ENCODE results near the gene IRAK2. TPM values are rescaled to one million over a fixed set of nuclear protein-coding genes. Genes with fewer than 3 reads are reported as not detected.

IRAK2 gene
- total and polyA plus RNA-seq, 4 donors, result 2.9 to 33.1 (median 10.0) TPM

DNA sequence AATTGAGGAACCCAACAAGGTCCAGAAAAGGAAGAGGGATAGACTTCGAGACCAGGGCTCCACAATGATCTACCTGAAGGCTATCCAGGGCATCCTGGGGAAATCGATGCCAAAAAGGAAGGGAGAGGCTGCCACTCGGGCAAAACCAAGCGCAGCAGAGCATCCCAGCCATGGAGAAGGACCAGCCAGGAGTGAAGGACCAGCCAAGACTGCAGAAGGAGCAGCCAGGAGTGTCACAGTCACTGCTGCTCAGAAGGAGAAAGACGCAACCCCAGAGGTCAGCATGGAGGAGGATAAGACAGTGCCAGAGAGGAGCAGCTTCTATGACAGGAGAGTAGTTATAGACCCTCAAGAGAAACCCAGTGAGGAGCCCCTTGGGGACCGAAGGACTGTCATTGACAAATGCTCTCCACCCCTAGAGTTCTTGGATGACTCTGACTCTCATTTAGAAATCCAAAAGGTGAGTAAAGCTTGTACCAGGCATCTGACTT is 95.5 kb downstream of the IRAK2 start:
- no peak for ATAC-seq (ENCODE audit: insufficient read depth, low FRiP score)
- Histone ChIP-seq H3K9me3 (ENCODE audit: control insufficient read depth in 4 of 4, insufficient read depth in 3 of 4, low read length in 3 of 4) (no peaks in the 10 kb centered on the region), H3K27ac (ENCODE audit: low read depth in 1 of 2, low read length in 1 of 2) (no peak overlapping the region), H3K4me3 (no peak overlapping the region), H3K36me3 (ENCODE audit: control insufficient read depth in 4 of 4, insufficient read depth in 4 of 4, low read length in 4 of 4) (peaks cover 14 to 28% (median 16%) of the 10 kb centered on the region in 4 donors), H3K27me3 (ENCODE audit: control insufficient read depth in 3 of 3, insufficient read depth in 3 of 3, low read length in 2 of 3) (no peaks in the 10 kb centered on the region), H3K9ac (ENCODE audit: insufficient read depth in 1 of 2, low read length in 2 of 2) (no peak overlapping the region), H3K4me1 (ENCODE audit: control insufficient read depth in 5 of 5, insufficient read depth in 5 of 5, low read length in 5 of 5) (peaks cover 0 to 5% (median 2%) of the 10 kb centered on the region in 5 donors)
- TF ChIP-seq, protein P1, sequence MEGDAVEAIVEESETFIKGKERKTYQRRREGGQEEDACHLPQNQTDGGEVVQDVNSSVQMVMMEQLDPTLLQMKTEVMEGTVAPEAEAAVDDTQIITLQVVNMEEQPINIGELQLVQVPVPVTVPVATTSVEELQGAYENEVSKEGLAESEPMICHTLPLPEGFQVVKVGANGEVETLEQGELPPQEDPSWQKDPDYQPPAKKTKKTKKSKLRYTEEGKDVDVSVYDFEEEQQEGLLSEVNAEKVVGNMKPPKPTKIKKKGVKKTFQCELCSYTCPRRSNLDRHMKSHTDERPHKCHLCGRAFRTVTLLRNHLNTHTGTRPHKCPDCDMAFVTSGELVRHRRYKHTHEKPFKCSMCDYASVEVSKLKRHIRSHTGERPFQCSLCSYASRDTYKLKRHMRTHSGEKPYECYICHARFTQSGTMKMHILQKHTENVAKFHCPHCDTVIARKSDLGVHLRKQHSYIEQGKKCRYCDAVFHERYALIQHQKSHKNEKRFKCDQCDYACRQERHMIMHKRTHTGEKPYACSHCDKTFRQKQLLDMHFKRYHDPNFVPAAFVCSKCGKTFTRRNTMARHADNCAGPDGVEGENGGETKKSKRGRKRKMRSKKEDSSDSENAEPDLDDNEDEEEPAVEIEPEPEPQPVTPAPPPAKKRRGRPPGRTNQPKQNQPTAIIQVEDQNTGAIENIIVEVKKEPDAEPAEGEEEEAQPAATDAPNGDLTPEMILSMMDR (IDR thresholded peaks at IDR 0.05; ENCODE audit: control extremely low read depth, extremely low read depth), result no peak
- WGBS, 2 donors, result 85 to 92% methylated on average over 6 of the region's 6 CpGs
- DNase-seq, result no peak

- H3K36me3 ChIP-seq (ENCODE audit: control insufficient read depth in 4 of 4, insufficient read depth in 4 of 4, low read length in 4 of 4), result peaks cover 13 to 22% (median 17%) of the 10 kb centered on the region in 4 donors
These were observed 97.3 kb downstream of the IRAK2 start for GRCh38 chr3:10262027-10262426.

DNA sequence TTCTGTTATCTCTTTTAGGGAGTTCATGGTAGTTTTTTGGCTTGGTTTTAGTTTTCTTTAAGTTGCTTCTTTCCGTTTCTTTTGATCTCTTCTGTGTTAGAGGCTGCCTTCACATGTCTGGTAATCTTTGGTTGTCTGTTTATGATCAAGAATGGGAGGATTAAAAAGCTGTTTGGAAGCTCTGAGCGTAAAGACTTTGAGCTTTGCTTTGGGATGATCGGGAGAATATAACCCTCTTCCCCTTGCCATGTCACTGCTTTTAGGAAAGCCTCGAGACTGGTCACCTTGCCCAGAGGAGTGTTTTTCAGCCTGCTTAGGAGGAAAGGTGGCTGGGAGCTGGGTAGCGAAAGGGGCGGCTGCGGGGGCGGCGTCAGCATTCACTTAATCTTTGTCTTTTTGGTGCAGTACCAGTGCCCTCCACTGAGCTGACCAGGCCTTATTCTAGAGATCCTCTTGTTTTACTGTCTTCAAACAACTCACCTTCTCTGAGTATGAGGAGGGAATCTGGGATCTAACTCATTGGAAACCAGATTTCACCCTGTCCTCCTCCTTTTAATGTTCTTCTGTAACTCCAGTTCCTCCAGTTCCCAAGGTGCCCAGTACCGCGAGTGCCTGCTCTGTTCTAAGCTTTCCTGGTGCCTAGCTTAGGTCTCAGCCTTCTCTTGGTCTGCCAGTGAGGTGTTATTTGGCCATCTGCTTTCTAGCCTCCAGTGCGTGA is 99.1 kb downstream of the IRAK2 start:
- 61 to 78% methylated on average over 12 of the region's 12 CpGs for WGBS, 2 donors
- peaks cover 0 to 5% (median 2%) of the 10 kb centered on the region in 5 donors for H3K4me1 ChIP-seq (ENCODE audit: control insufficient read depth in 5 of 5, insufficient read depth in 5 of 5, low read length in 5 of 5)
- DNase-seq, result peak in 2 of 3 donors; percentile 17 to 18
- no peak overlapping the region for H3K4me3 ChIP-seq
- peak overlapping the region in 1 of 2 donors; percentile 52 for H3K27ac ChIP-seq (ENCODE audit: low read depth in 1 of 2, low read length in 1 of 2)
- TF ChIP-seq, protein P1 (IDR thresholded peaks at IDR 0.05; ENCODE audit: control extremely low read depth, extremely low read depth), result no peak
- ATAC-seq (ENCODE audit: insufficient read depth, low FRiP score), result no peak
- H3K9me3 ChIP-seq (ENCODE audit: control insufficient read depth in 4 of 4, insufficient read depth in 3 of 4, low read length in 3 of 4), result no peaks in the 10 kb centered on the region
- H3K27me3 ChIP-seq (ENCODE audit: control insufficient read depth in 3 of 3, insufficient read depth in 3 of 3, low read length in 2 of 3), result no peaks in the 10 kb centered on the region
- peak overlapping the region in 1 of 2 donors; percentile 75 for H3K9ac ChIP-seq (ENCODE audit: insufficient read depth in 1 of 2, low read length in 2 of 2)
- H3K36me3 ChIP-seq (ENCODE audit: control insufficient read depth in 4 of 4, insufficient read depth in 4 of 4, low read length in 4 of 4), result peaks cover 18 to 22% (median 19%) of the 10 kb centered on the region in 4 donors

More at GRCh38 chr3:10262027-10262426, 97.3 kb downstream of the IRAK2 start:
- 80 to 85% methylated on average over 4 of the region's 4 CpGs for WGBS, 2 donors
- Histone ChIP-seq H3K4me1 (ENCODE audit: control insufficient read depth in 5 of 5, insufficient read depth in 5 of 5, low read length in 5 of 5) (peaks cover 0 to 6% (median 2%) of the 10 kb centered on the region in 5 donors), H3K9me3 (ENCODE audit: control insufficient read depth in 4 of 4, insufficient read depth in 3 of 4, low read length in 3 of 4) (no peaks in the 10 kb centered on the region), H3K27me3 (ENCODE audit: control insufficient read depth in 3 of 3, insufficient read depth in 3 of 3, low read length in 2 of 3) (no peaks in the 10 kb centered on the region), H3K4me3 (no peak overlapping the region), H3K27ac (ENCODE audit: low read depth in 1 of 2, low read length in 1 of 2) (no peak overlapping the region), H3K9ac (ENCODE audit: insufficient read depth in 1 of 2, low read length in 2 of 2) (no peak overlapping the region)
- TF ChIP-seq, protein P1 (IDR thresholded peaks at IDR 0.05; ENCODE audit: control extremely low read depth, extremely low read depth), result no peak
- DNase-seq, result no peak
- no peak for ATAC-seq (ENCODE audit: insufficient read depth, low FRiP score)

Measured in lung (tissue), 12 donors.